K562 treated with DMSO at 1 percent for 24 hours (cell line): ENCODE measurements around the gene TOR2A. TPM values are rescaled to one million over a fixed set of nuclear protein-coding genes. Genes with fewer than 3 reads are reported as not detected.

ENCODE experiments used
- total RNA-seq: library from RNA; unstranded; fragments of 300-600 nt; gene quantifications from 2 replicates; pipeline ENCODE4 v1.2.3, GENCODE V29; 2022; ENCODE audit warnings: low read depth; ENCODE audit not compliant: insufficient read depth

The TOR2A gene
- 107 and 113 TPM in 2 replicates for total RNA-seq

DNA sequence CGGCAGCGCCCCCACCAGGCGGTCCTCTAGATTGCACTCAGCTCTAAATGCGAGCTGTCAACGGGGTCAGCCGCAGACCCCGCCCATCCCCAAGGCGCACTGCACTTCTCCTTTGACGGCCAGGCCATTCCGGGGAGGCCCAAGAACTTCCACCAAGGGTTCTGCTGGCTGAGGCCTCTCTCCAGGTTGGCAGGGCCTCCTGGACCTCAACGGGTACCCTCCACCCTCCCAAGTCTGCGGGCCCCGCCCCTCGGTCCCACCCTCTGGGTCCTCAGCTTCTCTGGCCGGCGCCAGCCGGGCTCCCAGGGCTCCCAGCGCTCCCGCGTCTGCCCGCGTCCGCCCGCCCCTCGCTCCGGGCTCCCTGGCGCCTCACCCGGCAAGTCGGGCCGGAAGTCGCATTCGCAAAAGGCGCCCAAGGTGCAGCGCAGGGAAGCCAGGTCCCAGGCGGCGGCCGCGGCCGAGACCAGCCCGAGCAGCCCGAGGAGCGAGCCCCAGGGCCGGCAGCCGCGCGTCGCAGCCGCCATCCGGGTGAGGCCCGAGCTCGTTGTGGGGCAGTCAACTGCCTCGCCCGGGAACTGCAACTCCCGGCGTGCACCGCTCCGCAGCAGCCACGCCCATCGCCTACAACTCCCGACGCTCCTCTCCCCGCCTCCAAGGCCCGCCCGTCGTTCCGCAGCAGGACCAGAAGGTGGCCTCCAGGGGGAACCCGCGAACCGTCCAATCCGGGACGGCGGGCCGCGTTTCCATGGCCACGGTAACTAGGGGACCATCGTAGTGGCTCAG is at the start of gene TOR2A:
TSS of gene TOR2A (minus strand) at position 548 of the 783 bp plus-strand sequence. CDS start at position 524, 24 bp downstream.

DNA sequence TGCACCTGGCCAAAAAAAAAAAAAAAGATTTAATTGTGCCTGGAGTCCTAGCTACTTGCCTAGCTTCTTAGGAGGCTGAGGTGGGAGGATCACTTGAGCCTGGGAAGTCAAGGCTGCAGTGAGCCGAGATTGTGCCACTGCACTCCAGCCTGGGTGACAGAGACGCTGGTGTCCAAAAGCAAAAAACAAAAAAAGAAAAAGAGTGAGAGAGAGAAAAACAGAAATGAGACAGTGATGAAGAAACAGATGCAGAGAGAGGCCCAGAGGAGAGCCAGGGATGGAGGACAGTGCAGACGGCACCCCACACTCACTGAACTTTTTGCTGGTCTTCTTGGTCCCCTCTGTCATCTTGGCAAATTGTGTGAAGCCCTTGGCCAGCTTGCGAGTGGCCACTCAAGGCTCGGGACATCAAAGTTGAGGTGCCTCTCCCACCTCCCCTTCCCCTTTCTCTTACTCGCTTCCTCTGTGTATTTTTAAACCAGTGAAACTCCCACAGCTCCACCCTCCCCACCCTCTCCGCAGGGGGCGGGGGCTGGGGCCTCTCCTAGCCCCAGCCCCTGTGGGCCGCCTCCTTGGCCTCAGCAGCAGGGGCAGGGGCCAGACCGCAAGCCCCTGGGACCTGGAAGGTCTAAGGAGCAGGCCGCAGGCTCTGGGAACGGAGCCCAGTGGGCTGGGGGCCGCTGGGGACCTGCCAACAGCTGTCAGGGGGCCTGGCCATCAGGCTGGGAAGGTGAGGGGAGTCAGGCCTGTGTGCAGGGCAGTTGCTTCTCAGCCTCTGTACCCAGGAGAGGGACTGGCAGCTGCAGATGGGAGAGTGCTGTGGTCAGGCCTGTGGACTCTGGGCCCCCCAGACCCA is 43.4 kb upstream of the TOR2A start, which contains the start of gene SH2D3C:
TSS of gene SH2D3C (minus strand) at position 387 of the 856 bp plus-strand sequence. CDS start at position 348, 39 bp downstream.

GRCh38 chr9:127715470-127716337 is 19.4 kb downstream of the TOR2A start, which contains the start of the genes PTRH1 and TTC16:
Gene PTRH1 (minus strand): TSS chr9:127715663. CDS start chr9:127715639, 24 bp downstream.
Gene TTC16 (plus strand): TSS chr9:127716079. CDS start chr9:127716146, 67 bp downstream.

DNA sequence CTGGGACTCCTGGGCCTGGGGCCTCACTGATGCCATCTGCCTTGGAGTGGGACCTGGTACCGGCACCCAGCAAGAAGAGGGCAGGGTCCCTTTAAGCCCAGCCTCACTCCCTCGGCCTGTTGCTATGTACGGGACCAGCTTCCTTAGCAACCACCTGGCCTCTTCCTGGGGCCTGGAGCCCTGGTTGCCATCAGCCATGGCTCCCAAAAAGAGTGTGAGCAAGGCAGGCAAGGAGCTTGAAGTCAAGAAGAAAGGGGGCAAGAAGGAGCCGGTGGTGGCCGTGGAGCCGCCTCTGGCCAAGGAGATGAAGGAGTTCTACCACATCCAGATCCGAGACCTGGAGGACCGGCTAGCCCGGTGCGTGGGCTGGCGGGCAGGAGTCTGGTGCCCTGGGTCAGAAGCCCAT is 28.3 kb downstream of the TOR2A start, which contains the start of gene CFAP157:
TSS of gene CFAP157 (plus strand) at position 153 of the 406 bp plus-strand sequence. CDS start at position 197, 44 bp downstream.

Other genes with a start within 250 kb of the TOR2A start
- 39.0 and 42.9 TPM in 2 replicates for gene STXBP1, start 123.0 kb downstream of the TOR2A start, total RNA-seq
- gene CFAP157, start 28.3 kb downstream of the TOR2A start, total RNA-seq: 0.49 TPM in 1 of 2 replicates, not detected in the other
- 21.6 and 28.0 TPM in 2 replicates for gene PTRH1, start 19.6 kb downstream of the TOR2A start, total RNA-seq
- not detected in 2 replicates for gene TTC16, start 19.2 kb downstream of the TOR2A start, total RNA-seq
- gene SH2D3C, start 43.4 kb upstream of the TOR2A start, total RNA-seq: 3.2 and 4.1 TPM in 2 replicates
- 91.4 and 92.0 TPM in 2 replicates for gene CDK9, start 50.7 kb upstream of the TOR2A start, total RNA-seq
- 61.7 and 73.2 TPM in 2 replicates for gene FPGS, start 67.6 kb upstream of the TOR2A start, total RNA-seq
- 2.2 and 3.2 TPM in 2 replicates for gene ENG, start 119.4 kb upstream of the TOR2A start, total RNA-seq
- 72.9 and 77.4 TPM in 2 replicates for gene AK1, start 142.4 kb upstream of the TOR2A start, total RNA-seq
- gene ST6GALNAC6, start 164.3 kb upstream of the TOR2A start, total RNA-seq: 16.2 and 23.4 TPM in 2 replicates
- gene ST6GALNAC4, start 181.7 kb upstream of the TOR2A start, total RNA-seq: 49.0 and 60.9 TPM in 2 replicates
- gene PIP5KL1, start 195.5 kb upstream of the TOR2A start, total RNA-seq: 2.8 and 4.9 TPM in 2 replicates
- 71.9 and 76.4 TPM in 2 replicates for gene DPM2, start 202.6 kb upstream of the TOR2A start, total RNA-seq
- 48.1 and 48.9 TPM in 2 replicates for gene EEIG1, start 245.7 kb upstream of the TOR2A start, total RNA-seq